HepG2 (cell line): ENCODE data around the gene PNPLA1.

Source experiments
- ATF2 ChIP-seq: sonication (generic); formaldehyde crosslinking; IDR thresholded peaks from 2 replicates; pipeline ENCODE4 v1.4.0; 2020; ENCODE audit warnings: missing genetic modification reagents
- CBFB ChIP-seq: sonication (generic); formaldehyde crosslinking; IDR thresholded peaks from 2 replicates; pipeline ENCODE4 v1.4.0; 2020; ENCODE audit warnings: missing genetic modification reagents
- CTCF ChIP-seq: sonication (generic); formaldehyde crosslinking; IDR thresholded peaks from 2 replicates; pipeline ENCODE4 v1.5.0; 2020; ENCODE audit warnings: mild to moderate bottlenecking, missing genetic modification reagents, moderate library complexity
- EZH2 ChIP-seq: conservative IDR thresholded peaks from 2 replicates; pipeline ENCODE4 v1.6.1; 2012; ENCODE audit warnings: mild to moderate bottlenecking, low read depth, low read length, moderate library complexity
- GABPA ChIP-seq, 2 experiments: IDR thresholded peaks; 2 replicates each; pipeline ENCODE4 v1.6.1; 2011 to 2016; ENCODE audit warnings: low read depth in 2 of 2, low read length in 1 of 2, missing biosample characterization in 1 of 2, missing genetic modification characterization in 1 of 2
- HCFC1 ChIP-seq: fragments of 150-350 bp; IDR thresholded peaks from 2 replicates; pipeline ENCODE4 v1.6.1; 2014; ENCODE audit warnings: low read depth, low read length
- POLR2AphosphoS5 ChIP-seq: IDR thresholded peaks from 2 replicates; pipeline ENCODE4 v1.6.1; 2012; ENCODE audit warnings: low read depth, low read length
- RAD21 ChIP-seq: fragments of 450-650 bp; formaldehyde crosslinking; IDR thresholded peaks from 2 replicates; pipeline ENCODE4 v1.5.0; 2020; ENCODE audit warnings: mild to moderate bottlenecking
- SMC3 ChIP-seq: IDR thresholded peaks from 2 replicates; pipeline ENCODE4 v1.6.1; 2011; ENCODE audit warnings: low read length, improper control_type of control experiment
- ZBTB40 ChIP-seq, 2 experiments: fragments of 450-650 bp in 1 of 2; sonication (generic) in 1 of 2; formaldehyde crosslinking in 1 of 2; IDR thresholded peaks; 2 replicates each; pipeline versions ENCODE4 v1.6.1 to v1.8.0; 2016 to 2022; ENCODE audit warnings: antibody characterized with exemption in 1 of 2, mild to moderate bottlenecking in 1 of 2, missing genetic modification reagents in 1 of 2
- ZBTB43 ChIP-seq: sonication (generic); formaldehyde crosslinking; conservative IDR thresholded peaks from 2 replicates; pipeline ENCODE4 v1.4.0; 2020; ENCODE audit warnings: missing genetic modification reagents
- ZNF274 ChIP-seq: sonication (generic); formaldehyde crosslinking; IDR thresholded peaks from 2 replicates; pipeline ENCODE4 v1.5.1; 2020; ENCODE audit warnings: mild to moderate bottlenecking, missing genetic modification reagents
- ZNF281 ChIP-seq: sonication (generic); formaldehyde crosslinking; IDR thresholded peaks from 2 replicates; pipeline ENCODE4 v1.4.0; 2020; ENCODE audit warnings: missing genetic modification reagents, borderline replicate concordance

- TF ChIP-seq ATF2 (no peak), GABPA (IDR thresholded peaks at IDR 0.05; ENCODE audit: low read depth, low read length) (no peak), GABPA (CRISPR knock-in tag; IDR thresholded peaks at IDR 0.05; ENCODE audit: low read depth) (no peak), CTCF (CRISPR knock-in tag) (peak; percentile 93), POLR2AphosphoS5 (no peak), SMC3 (peak; percentile 43; the same call in 1 of the 2 replicates), ZBTB40 (IDR thresholded peaks at IDR 0.05) (no peak), ZBTB40 (CRISPR knock-in tag; IDR thresholded peaks at IDR 0.05) (no peak), EZH2 (no peak), ZBTB43 (CRISPR knock-in tag) (no peak; the same call in 1 of the 2 replicates), ZNF274 (CRISPR knock-in tag) (0 out of 2 replicates have a peak, but pooled peaks have one; percentile 34), RAD21 (CRISPR knock-in tag) (peak; percentile 65), ZNF281 (CRISPR knock-in tag) (no peak), CBFB (CRISPR knock-in tag) (0 out of 2 replicates have a peak, but pooled peaks have one; percentile 37), HCFC1 (no peak)
These were observed 71.0 kb downstream of the PNPLA1 start for GRCh38 chr6:36340618-36341454.
